Calu3 (cell line): ENCODE data around the gene AGXT2. TPM values are rescaled to one million over a fixed set of nuclear protein-coding genes. Genes with fewer than 3 reads are reported as not detected.
A peak's percentile ranks its signal among the peaks of the same experiment; 100 is the strongest.

Experiments
- BruUV-seq: library from RNA; stranded (reverse); fragments of 400-500 nt; replicated peaks from 2 replicates; lab custom pipeline; 2021; lab: Mats Ljungman, UMichigan
- CTCF ChIA-PET: fragments of 300-600 bp; sonication (Branson Sonifier 250); formaldehyde crosslinking; loops from one replicate; lab custom pipeline; 2022; ENCODE audit warnings: antibody characterized with exemption; lab: Charles Lee
- DNase-seq: peaks from one replicate; pipeline ENCODE4 v3.0.0; 2022
- H3K27ac Mint-ChIP-seq: one replicate; pipeline ENCODE4 v1.8.0; 2022; ENCODE audit warnings: mixed read lengths; ENCODE audit not compliant: unreplicated experiment
- H3K27me3 Mint-ChIP-seq: one replicate; pipeline ENCODE4 v1.8.0; 2022; ENCODE audit warnings: mixed read lengths; ENCODE audit not compliant: unreplicated experiment
- H3K36me3 Mint-ChIP-seq: one replicate; pipeline ENCODE4 v1.8.0; 2022; ENCODE audit warnings: mild to moderate bottlenecking, moderate library complexity, mixed read lengths; ENCODE audit not compliant: insufficient read depth, unreplicated experiment
- H3K4me1 Mint-ChIP-seq: one replicate; pipeline ENCODE4 v1.8.0; 2022; ENCODE audit warnings: mild to moderate bottlenecking, low read depth, mixed read lengths; ENCODE audit not compliant: unreplicated experiment
- H3K4me3 Mint-ChIP-seq: one replicate; pipeline ENCODE4 v1.8.0; 2022; ENCODE audit warnings: mild to moderate bottlenecking, low read depth, moderate library complexity, mixed read lengths; ENCODE audit not compliant: unreplicated experiment
- H3K9me3 Mint-ChIP-seq: one replicate; pipeline ENCODE4 v1.8.0; 2022; ENCODE audit warnings: low read depth, mixed read lengths; ENCODE audit not compliant: unreplicated experiment
- intact Hi-C: fragments of 100-400 bp; cut with micrococcal nuclease; formaldehyde crosslinking; loops from one replicate; pipeline ENCODE4 v1.10.0; 2022; ENCODE audit not compliant: unreplicated experiment
- total RNA-seq: library from RNA; stranded (reverse); gene quantifications from 2 replicates; pipeline ENCODE4 v1.2.3, GENCODE V29; 2022
- TF ChIP-seq, protein P1 (sequence below): fragments of 200-600 bp; IDR thresholded peaks from one replicate; pipeline ENCODE4 v1.8.0; 2022; ENCODE audit warnings: antibody characterized with exemption; ENCODE audit not compliant: unreplicated experiment

The AGXT2 gene
- total RNA-seq, 1 experiment from 2014 or later: not detected

DNA sequence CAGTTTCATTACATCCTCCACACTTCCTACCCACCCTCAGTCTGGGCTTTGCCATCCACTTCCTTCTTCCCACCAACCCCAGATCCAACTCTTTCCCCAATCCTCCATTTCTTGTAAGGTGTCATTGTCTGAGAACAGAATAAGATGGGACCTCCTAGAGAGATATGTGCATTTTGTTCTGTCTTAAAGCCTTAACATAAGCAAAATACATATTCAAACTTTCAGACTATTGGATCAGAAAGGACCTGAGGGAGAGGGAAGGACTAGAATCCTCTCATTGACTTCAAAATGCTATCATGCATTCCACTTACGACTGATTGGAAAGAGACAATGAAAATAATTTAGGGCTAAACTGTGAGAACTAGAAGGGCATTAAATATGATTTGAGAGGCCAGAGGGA is 43.0 kb downstream of the AGXT2 start:
- no TSS peak for BruUV-seq
- TF ChIP-seq, protein P1, sequence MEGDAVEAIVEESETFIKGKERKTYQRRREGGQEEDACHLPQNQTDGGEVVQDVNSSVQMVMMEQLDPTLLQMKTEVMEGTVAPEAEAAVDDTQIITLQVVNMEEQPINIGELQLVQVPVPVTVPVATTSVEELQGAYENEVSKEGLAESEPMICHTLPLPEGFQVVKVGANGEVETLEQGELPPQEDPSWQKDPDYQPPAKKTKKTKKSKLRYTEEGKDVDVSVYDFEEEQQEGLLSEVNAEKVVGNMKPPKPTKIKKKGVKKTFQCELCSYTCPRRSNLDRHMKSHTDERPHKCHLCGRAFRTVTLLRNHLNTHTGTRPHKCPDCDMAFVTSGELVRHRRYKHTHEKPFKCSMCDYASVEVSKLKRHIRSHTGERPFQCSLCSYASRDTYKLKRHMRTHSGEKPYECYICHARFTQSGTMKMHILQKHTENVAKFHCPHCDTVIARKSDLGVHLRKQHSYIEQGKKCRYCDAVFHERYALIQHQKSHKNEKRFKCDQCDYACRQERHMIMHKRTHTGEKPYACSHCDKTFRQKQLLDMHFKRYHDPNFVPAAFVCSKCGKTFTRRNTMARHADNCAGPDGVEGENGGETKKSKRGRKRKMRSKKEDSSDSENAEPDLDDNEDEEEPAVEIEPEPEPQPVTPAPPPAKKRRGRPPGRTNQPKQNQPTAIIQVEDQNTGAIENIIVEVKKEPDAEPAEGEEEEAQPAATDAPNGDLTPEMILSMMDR: no peak
- DNase-seq: no peak
- Mint-ChIP-seq H3K27ac (no peak overlapping the region), H3K4me1 (peaks cover 8% of the 10 kb centered on the region), H3K4me3 (no peak overlapping the region), H3K9me3 (no peaks in the 10 kb centered on the region), H3K27me3 (peaks cover 61% of the 10 kb centered on the region), H3K36me3 (no peaks in the 10 kb centered on the region)
- intact Hi-C loops: loop anchor here (5.0 kb wide), 1 partner anchor 517 kb away; no protein-coding TSS in a partner anchor
- CTCF ChIA-PET: interaction anchor here (0.8 to 2.2 kb wide), 2 partner anchors 46 to 988 kb away, joined by 3 to 20 read pairs; no protein-coding TSS in a partner anchor

DNA sequence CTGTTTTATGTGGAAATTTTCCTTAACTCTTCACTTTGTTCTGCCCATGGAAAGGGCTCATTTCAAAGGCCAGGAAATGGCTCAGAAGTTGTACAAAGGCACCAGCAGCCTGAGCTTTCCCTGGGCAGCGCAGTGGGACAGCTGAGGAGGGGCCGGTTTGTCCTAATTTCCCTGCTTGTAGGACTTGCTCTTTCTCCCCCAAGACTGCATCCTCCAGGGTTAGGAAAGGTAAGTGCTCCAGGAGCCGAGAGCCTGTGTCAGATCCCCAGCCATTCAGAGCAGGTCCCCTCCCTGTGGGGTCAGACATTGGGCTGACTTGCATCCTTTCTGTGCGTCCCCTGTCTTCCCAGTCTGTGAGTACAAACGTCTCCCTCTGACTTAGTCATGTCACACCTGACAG is 43.5 kb downstream of the AGXT2 start:
- no peak for DNase-seq
- no peak overlapping the region for H3K4me3 Mint-ChIP-seq
- CTCF ChIA-PET: interaction anchor here (1.2 to 2.2 kb wide), 2 partner anchors 8 to 46 kb away, joined by 3 to 20 read pairs; no protein-coding TSS in a partner anchor
- peaks cover 8% of the 10 kb centered on the region for H3K4me1 Mint-ChIP-seq
- peaks cover 61% of the 10 kb centered on the region for H3K27me3 Mint-ChIP-seq
- H3K36me3 Mint-ChIP-seq: no peaks in the 10 kb centered on the region
- TF ChIP-seq, protein P1: no peak
- intact Hi-C loops: loop anchor here (5.0 kb wide), 1 partner anchor 517 kb away; no protein-coding TSS in a partner anchor
- H3K27ac Mint-ChIP-seq: no peak overlapping the region
- BruUV-seq: no TSS peak
- no peaks in the 10 kb centered on the region for H3K9me3 Mint-ChIP-seq

DNA sequence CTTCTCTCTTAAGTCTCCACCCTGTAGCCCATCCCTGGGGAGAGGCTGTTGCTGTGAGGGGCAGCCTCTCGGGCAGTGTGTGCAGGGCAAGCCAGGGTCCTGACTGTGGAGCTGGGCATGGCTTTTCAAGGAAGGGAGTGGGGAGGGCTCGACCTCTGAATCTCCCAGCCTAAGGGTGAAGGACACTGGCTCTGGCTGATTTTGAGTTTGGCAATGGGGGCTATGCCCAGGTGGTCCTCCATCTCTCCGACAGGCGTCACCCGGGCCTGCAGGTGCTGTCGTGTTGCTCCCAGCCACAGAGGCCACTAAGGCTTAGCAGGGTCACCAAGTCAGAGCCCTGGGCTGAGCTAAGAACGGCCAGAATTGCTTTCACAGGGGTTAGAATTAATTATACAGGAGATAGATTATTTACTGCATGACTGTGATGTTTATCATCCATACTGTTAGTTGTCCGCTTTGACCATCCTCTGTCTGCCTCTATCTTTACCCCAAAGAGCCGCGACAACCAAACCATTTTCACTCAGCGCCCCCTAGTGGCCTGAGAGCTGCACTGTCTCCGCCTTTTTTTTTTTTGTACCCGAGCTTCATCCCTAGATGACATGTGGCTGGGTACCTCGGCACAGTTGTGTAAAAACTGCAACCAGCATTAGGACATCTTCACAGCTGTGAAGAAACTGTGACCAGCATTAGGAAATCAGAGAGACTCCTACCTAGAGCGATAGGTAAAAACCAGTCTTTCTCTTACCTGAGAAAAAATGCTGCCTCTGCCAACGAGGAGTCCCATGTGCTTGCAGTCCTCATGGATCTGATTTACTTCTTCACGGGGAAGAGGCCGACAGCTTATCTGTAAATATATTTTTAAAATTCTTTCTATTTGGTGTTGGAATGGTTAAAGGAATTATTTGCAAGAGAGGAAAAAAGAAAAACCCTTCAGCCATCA is 44.5 kb downstream of the AGXT2 start:
- Mint-ChIP-seq H3K36me3 (no peaks in the 10 kb centered on the region), H3K4me3 (no peak overlapping the region), H3K27me3 (peaks cover 61% of the 10 kb centered on the region), H3K27ac (no peak overlapping the region), H3K9me3 (no peaks in the 10 kb centered on the region), H3K4me1 (peaks cover 8% of the 10 kb centered on the region)
- BruUV-seq: no TSS peak
- intact Hi-C loops: loop anchor here (1.0 to 5.0 kb wide), 3 partner anchors 45 to 528 kb away; no protein-coding TSS in a partner anchor
- DNase-seq: peak; percentile 78
- CTCF ChIA-PET: interaction anchor here (0.6 to 2.2 kb wide), 8 partner anchors 9 to 529 kb away, joined by 3 to 20 read pairs (median 4); partner anchors contain the start of genes BRIX1 and RAD1
- TF ChIP-seq, protein P1: peak; percentile 74

- Mint-ChIP-seq H3K9me3 (no peaks in the 10 kb centered on the region), H3K4me1 (peaks cover 8% of the 10 kb centered on the region), H3K27me3 (peaks cover 54% of the 10 kb centered on the region), H3K4me3 (no peak overlapping the region), H3K36me3 (no peaks in the 10 kb centered on the region), H3K27ac (no peak overlapping the region)
- CTCF ChIA-PET: interaction anchor here (1.5 to 2.2 kb wide), 2 partner anchors 44 to 87 kb away, joined by 10 to 20 read pairs; partner anchors contain the start of genes BRIX1 and RAD1
- TF ChIP-seq, protein P1: no peak
- intact Hi-C loops: loop anchor here (2.0 to 5.0 kb wide), 2 partner anchors 515 to 528 kb away; no protein-coding TSS in a partner anchor
- no peak for DNase-seq
- no TSS peak for BruUV-seq
These were observed 45.3 kb downstream of the AGXT2 start for GRCh38 chr5:35002459-35002858.
